Glutamatergic neuron (in vitro differentiated cells): ENCODE data around the gene SIDT1. TPM values are rescaled to one million over a fixed set of nuclear protein-coding genes. Genes with fewer than 3 reads are reported as not detected.

Experiments used
- DNase-seq: peaks from one replicate; pipeline ENCODE4 v3.0.0; 2022
- H3K27ac Mint-ChIP-seq: one replicate; pipeline ENCODE4 v1.8.0; 2020; ENCODE audit warnings: mild to moderate bottlenecking, mixed read lengths, inconsistent platforms; ENCODE audit not compliant: unreplicated experiment
- H3K27me3 Mint-ChIP-seq: one replicate; pipeline ENCODE4 v1.8.0; 2020; ENCODE audit warnings: mild to moderate bottlenecking, moderate library complexity, mixed read lengths, inconsistent platforms; ENCODE audit not compliant: unreplicated experiment
- H3K36me3 Mint-ChIP-seq: one replicate; pipeline ENCODE4 v1.8.0; 2020; ENCODE audit warnings: mild to moderate bottlenecking, mixed read lengths, inconsistent platforms; ENCODE audit not compliant: unreplicated experiment
- H3K4me1 Mint-ChIP-seq: one replicate; pipeline ENCODE4 v1.8.0; 2020; ENCODE audit warnings: mild to moderate bottlenecking, low read depth, mixed read lengths, inconsistent platforms; ENCODE audit not compliant: unreplicated experiment
- H3K4me3 Mint-ChIP-seq: one replicate; pipeline ENCODE4 v1.8.0; 2020; ENCODE audit warnings: mild to moderate bottlenecking, mixed read lengths, inconsistent platforms; ENCODE audit not compliant: unreplicated experiment
- H3K9me3 Mint-ChIP-seq: one replicate; pipeline ENCODE4 v1.8.0; 2020; ENCODE audit warnings: mild to moderate bottlenecking, moderate library complexity, mixed read lengths, inconsistent platforms; ENCODE audit not compliant: unreplicated experiment
- total RNA-seq: library from RNA; stranded (reverse); fragmentation: NEBNext Ultra II Directional; extraction: Animal tissue kit (Norgen Biotek cat#: 25700); gene quantifications from one replicate; pipeline ENCODE4 v1.2.1, GENCODE V29; 2021; ENCODE audit not compliant: unreplicated experiment
- TF ChIP-seq, protein P1 (sequence below): fragments of 200-600 bp; sonication (generic); IDR thresholded peaks from one replicate; pipeline ENCODE4 v1.5.0; 2021; ENCODE audit not compliant: partially characterized antibody, unreplicated experiment

Gene SIDT1
- total RNA-seq, 1 donor from 2014 or later: not detected

- Mint-ChIP-seq H3K27ac (no peak overlapping the region), H3K4me1 (no peaks in the 10 kb centered on the region), H3K27me3 (no peaks in the 10 kb centered on the region), H3K36me3 (no peaks in the 10 kb centered on the region), H3K9me3 (no peaks in the 10 kb centered on the region), H3K4me3 (no peak overlapping the region)
- DNase-seq: no peak
- TF ChIP-seq, protein P1, sequence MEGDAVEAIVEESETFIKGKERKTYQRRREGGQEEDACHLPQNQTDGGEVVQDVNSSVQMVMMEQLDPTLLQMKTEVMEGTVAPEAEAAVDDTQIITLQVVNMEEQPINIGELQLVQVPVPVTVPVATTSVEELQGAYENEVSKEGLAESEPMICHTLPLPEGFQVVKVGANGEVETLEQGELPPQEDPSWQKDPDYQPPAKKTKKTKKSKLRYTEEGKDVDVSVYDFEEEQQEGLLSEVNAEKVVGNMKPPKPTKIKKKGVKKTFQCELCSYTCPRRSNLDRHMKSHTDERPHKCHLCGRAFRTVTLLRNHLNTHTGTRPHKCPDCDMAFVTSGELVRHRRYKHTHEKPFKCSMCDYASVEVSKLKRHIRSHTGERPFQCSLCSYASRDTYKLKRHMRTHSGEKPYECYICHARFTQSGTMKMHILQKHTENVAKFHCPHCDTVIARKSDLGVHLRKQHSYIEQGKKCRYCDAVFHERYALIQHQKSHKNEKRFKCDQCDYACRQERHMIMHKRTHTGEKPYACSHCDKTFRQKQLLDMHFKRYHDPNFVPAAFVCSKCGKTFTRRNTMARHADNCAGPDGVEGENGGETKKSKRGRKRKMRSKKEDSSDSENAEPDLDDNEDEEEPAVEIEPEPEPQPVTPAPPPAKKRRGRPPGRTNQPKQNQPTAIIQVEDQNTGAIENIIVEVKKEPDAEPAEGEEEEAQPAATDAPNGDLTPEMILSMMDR: no peak
Observed at GRCh38 chr3:113557374-113557773, 25.0 kb downstream of the SIDT1 start.

GRCh38 chr3:113559009-113559408, 26.7 kb downstream of the SIDT1 start:
- no peaks in the 10 kb centered on the region for H3K36me3 Mint-ChIP-seq
- no peak for DNase-seq
- H3K9me3 Mint-ChIP-seq: no peaks in the 10 kb centered on the region
- H3K27ac Mint-ChIP-seq: no peak overlapping the region
- H3K4me1 Mint-ChIP-seq: no peaks in the 10 kb centered on the region
- TF ChIP-seq, protein P1: no peak
- H3K4me3 Mint-ChIP-seq: no peak overlapping the region
- H3K27me3 Mint-ChIP-seq: no peaks in the 10 kb centered on the region

DNA sequence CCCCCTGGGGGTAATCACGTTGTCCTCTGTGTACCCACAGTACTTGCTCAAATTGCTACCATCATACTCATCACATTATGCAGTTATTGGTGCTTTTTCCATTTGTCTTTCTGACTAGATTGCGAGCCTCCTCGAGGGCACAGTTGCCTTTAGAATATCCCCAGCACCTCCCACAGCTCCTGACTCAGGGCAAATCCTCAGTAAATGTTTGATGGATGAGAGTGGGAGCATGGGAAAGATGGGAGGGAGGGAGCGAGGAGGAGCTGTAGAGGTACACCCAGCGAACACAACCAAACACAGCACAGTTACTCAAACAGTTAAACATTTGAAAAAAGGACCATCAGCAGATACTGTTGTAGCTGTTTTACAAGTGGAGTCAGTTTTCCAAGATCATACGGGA, 27.9 kb downstream of the SIDT1 start:
- no peaks in the 10 kb centered on the region for H3K27me3 Mint-ChIP-seq
- H3K27ac Mint-ChIP-seq: no peak overlapping the region
- no peaks in the 10 kb centered on the region for H3K4me1 Mint-ChIP-seq
- TF ChIP-seq, protein P1: no peak
- no peak for DNase-seq
- H3K9me3 Mint-ChIP-seq: no peaks in the 10 kb centered on the region
- no peaks in the 10 kb centered on the region for H3K36me3 Mint-ChIP-seq
- H3K4me3 Mint-ChIP-seq: no peak overlapping the region

DNA sequence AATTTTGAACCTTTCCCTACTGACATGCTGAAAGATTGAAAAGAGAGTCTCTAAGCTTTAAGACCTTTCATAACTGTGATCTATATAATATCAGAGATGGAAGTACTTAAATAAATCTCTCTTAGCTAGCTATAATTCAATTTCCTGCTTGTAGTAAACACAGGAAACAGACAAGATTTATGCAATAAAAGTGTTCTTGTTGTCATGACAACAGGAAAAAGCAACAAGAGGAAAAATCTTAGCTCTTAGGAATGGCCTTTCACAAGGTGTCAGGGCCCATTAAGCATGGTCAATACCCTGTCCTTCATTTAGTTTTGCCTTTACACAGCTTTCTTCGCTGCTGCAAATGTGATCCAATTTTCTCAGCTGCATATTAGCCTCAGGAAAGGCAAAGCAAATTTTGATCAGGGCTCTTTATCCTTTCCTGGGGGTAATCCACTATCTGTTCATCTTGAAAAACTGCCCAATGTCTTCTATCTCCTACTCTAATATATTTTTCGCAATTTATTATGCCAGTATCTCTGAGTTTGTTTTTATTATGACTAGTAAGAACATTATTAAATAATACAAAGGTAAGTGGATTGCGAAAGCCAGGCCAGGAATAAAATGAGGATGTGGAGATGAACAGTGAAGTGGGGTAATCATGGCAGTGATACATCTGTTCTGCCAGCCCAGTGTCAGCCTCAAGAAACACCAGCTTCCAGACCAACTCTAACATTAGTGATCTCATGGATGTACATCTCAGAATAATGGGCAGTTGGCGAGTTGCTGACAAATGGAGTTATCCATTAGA, 28.7 kb downstream of the SIDT1 start:
- H3K27ac Mint-ChIP-seq: no peak overlapping the region
- TF ChIP-seq, protein P1: no peak
- no peaks in the 10 kb centered on the region for H3K27me3 Mint-ChIP-seq
- no peaks in the 10 kb centered on the region for H3K4me1 Mint-ChIP-seq
- H3K36me3 Mint-ChIP-seq: no peaks in the 10 kb centered on the region
- no peak overlapping the region for H3K4me3 Mint-ChIP-seq
- DNase-seq: no peak
- H3K9me3 Mint-ChIP-seq: no peaks in the 10 kb centered on the region

DNA sequence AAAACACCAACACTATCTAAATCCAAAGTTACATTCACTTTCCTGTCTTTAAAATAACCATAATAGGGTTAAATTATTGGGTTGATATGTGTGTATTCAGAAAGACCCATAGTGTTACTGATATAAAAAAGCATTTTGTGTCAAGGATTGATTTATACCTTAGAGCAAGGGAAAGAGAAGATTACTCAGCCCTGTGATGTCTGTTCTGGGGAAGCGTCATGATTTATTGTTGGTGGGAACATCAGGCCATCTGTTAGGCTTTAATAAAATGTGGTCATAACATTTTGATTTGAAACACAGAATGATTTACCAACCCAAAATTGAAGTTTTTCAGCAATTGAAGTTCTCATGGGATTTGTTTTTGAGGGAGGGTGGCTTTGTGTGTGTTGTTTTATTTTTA, 33.2 kb downstream of the SIDT1 start:
- Mint-ChIP-seq H3K36me3 (no peaks in the 10 kb centered on the region), H3K4me3 (no peak overlapping the region), H3K9me3 (no peaks in the 10 kb centered on the region), H3K27ac (no peak overlapping the region), H3K27me3 (peaks cover 3% of the 10 kb centered on the region), H3K4me1 (no peaks in the 10 kb centered on the region)
- TF ChIP-seq, protein P1: no peak
- no peak for DNase-seq
